H9 (cell line): ENCODE measurements around the gene DPYSL5. TPM values are rescaled to one million over a fixed set of nuclear protein-coding genes. Genes with fewer than 3 reads are reported as not detected.

ENCODE experiments used
- DNase-seq: peaks from one replicate; pipeline ENCODE4 v3.0.0-alpha.2; 2017
- H2AFZ ChIP-seq: one replicate; pipeline ENCODE4 v1.6.1; 2013; ENCODE audit warnings: mild to moderate bottlenecking, low read length, control low read depth, moderate library complexity
- H2AK5ac ChIP-seq: 2 replicates; pipeline ENCODE4 v1.6.1; 2013; ENCODE audit warnings: low read length, control low read depth, mixed read lengths; ENCODE audit not compliant: insufficient read length
- H2BK120ac ChIP-seq: one replicate; pipeline ENCODE4 v1.6.1; 2013; ENCODE audit warnings: low read depth, mild to moderate bottlenecking, low read length, control low read depth, inconsistent platforms; ENCODE audit not compliant: poor library complexity, severe bottlenecking
- H2BK12ac ChIP-seq: 2 replicates; pipeline ENCODE4 v1.6.1; 2013; ENCODE audit warnings: low read length, control low read depth, mixed read lengths, low read depth; ENCODE audit not compliant: insufficient read length
- H2BK15ac ChIP-seq: 2 replicates; pipeline ENCODE4 v1.6.1; 2013; ENCODE audit warnings: low read depth, low read length, control low read depth
- H2BK20ac ChIP-seq: one replicate; pipeline ENCODE4 v1.6.1; 2013; ENCODE audit warnings: low read depth, mild to moderate bottlenecking, low read length, control low read depth, inconsistent platforms; ENCODE audit not compliant: poor library complexity, severe bottlenecking
- H2BK5ac ChIP-seq: 2 replicates; pipeline ENCODE4 v1.6.1; 2013; ENCODE audit warnings: low read length, control low read depth, mixed read lengths; ENCODE audit not compliant: insufficient read length
- H3K14ac ChIP-seq: 2 replicates; pipeline ENCODE4 v1.6.1; 2013; ENCODE audit warnings: low read length, control low read depth; ENCODE audit not compliant: insufficient read depth
- H3K18ac ChIP-seq: 2 replicates; pipeline ENCODE4 v1.6.1; 2013; ENCODE audit warnings: low read depth, mild to moderate bottlenecking, mixed read lengths, low read length, control low read depth; ENCODE audit not compliant: insufficient read length
- H3K23ac ChIP-seq: 2 replicates; pipeline ENCODE4 v1.6.1; 2013; ENCODE audit warnings: low read length, control low read depth, mixed read lengths, low read depth; ENCODE audit not compliant: insufficient read length
- H3K23me2 ChIP-seq: 2 replicates; pipeline ENCODE4 v1.6.1; 2013; ENCODE audit warnings: low read depth, mild to moderate bottlenecking, mixed read lengths, low read length, control low read depth; ENCODE audit not compliant: insufficient read length, poor library complexity, severe bottlenecking
- H3K27ac ChIP-seq: 2 replicates; pipeline ENCODE4 v1.5.1; 2013; ENCODE audit warnings: low read length, control low read depth, mixed read lengths, low read depth; ENCODE audit not compliant: insufficient read length
- H3K27me3 ChIP-seq: 2 replicates; pipeline ENCODE4 v1.6.1; 2013; ENCODE audit warnings: low read length, control low read depth, inconsistent platforms; ENCODE audit not compliant: insufficient read depth
- H3K4ac ChIP-seq: 2 replicates; pipeline ENCODE4 v1.6.1; 2013; ENCODE audit warnings: low read depth, mild to moderate bottlenecking, control low read depth, inconsistent platforms, low read length, moderate library complexity
- H3K4me1 ChIP-seq: 2 replicates; pipeline ENCODE4 v1.6.1; 2013; ENCODE audit warnings: low read length, control low read depth, inconsistent platforms; ENCODE audit not compliant: insufficient read depth
- H3K4me2 ChIP-seq: 2 replicates; pipeline ENCODE4 v1.6.1; 2013; ENCODE audit warnings: low read length, control low read depth, mixed read lengths; ENCODE audit not compliant: insufficient read length, insufficient read depth
- H3K56ac ChIP-seq: 2 replicates; pipeline ENCODE4 v1.6.1; 2013; ENCODE audit warnings: low read depth, mild to moderate bottlenecking, mixed read lengths, low read length, control low read depth; ENCODE audit not compliant: insufficient read length
- H3K79me1 ChIP-seq: 2 replicates; pipeline ENCODE4 v1.6.1; 2013; ENCODE audit warnings: low read depth, mild to moderate bottlenecking, moderate library complexity, low read length, control low read depth, inconsistent platforms; ENCODE audit not compliant: insufficient read depth, poor library complexity, severe bottlenecking
- H3K79me2 ChIP-seq: 2 replicates; pipeline ENCODE4 v1.6.1; 2013; ENCODE audit warnings: low read length, control low read depth, inconsistent platforms; ENCODE audit not compliant: insufficient read depth
- H3K9ac ChIP-seq: 2 replicates; pipeline ENCODE4 v1.6.1; 2013; ENCODE audit warnings: low read length, control low read depth, mixed read lengths; ENCODE audit not compliant: insufficient read length; ENCODE audit errors: extremely low read depth
- H3K9me3 ChIP-seq: one replicate; pipeline ENCODE4 v1.6.1; 2013; ENCODE audit warnings: low read depth, low read length, inconsistent platforms; ENCODE audit not compliant: control insufficient read depth
- H3T11ph ChIP-seq: one replicate; pipeline ENCODE4 v1.6.1; 2013; ENCODE audit warnings: mild to moderate bottlenecking, low read length, control low read depth, inconsistent platforms
- H4K20me1 ChIP-seq: one replicate; pipeline ENCODE4 v1.6.1; 2013; ENCODE audit not compliant: control insufficient read depth, insufficient read length, insufficient read depth
- H4K5ac ChIP-seq: 2 replicates; pipeline ENCODE4 v1.6.1; 2013; ENCODE audit warnings: low read depth, mild to moderate bottlenecking, mixed read lengths, low read length, control low read depth; ENCODE audit not compliant: insufficient read length
- H4K8ac ChIP-seq: replicated peaks from 2 replicates; pipeline ENCODE4 v1.6.1; 2013; ENCODE audit warnings: low read length, control low read depth, mixed read lengths, low read depth; ENCODE audit not compliant: insufficient read length
- H4K91ac ChIP-seq: 2 replicates; pipeline ENCODE4 v1.6.1; 2013; ENCODE audit warnings: low read depth, mild to moderate bottlenecking, moderate library complexity, mixed read lengths, low read length, control low read depth; ENCODE audit not compliant: insufficient read length
- H3K27ac Mint-ChIP-seq, 3 experiments: 2 replicates in 2 of 3; 3 replicates in 1 of 3; pipeline ENCODE4 v1.8.0; 2020 to 2021; ENCODE audit warnings: mixed read lengths in 3 of 3, mild to moderate bottlenecking in 1 of 3, moderate library complexity in 1 of 3
- H3K27me3 Mint-ChIP-seq: 2 replicates; pipeline ENCODE4 v1.8.0; 2021; ENCODE audit warnings: low read depth, mild to moderate bottlenecking, moderate library complexity, mixed read lengths
- H3K36me3 Mint-ChIP-seq, 3 experiments: 2 replicates in 2 of 3; 3 replicates in 1 of 3; pipeline ENCODE4 v1.8.0; 2020 to 2021; ENCODE audit warnings: low read depth in 3 of 3, mixed read lengths in 3 of 3; ENCODE audit not compliant: insufficient read depth in 1 of 3
- H3K4me1 Mint-ChIP-seq, 2 experiments: 2 replicates each; pipeline ENCODE4 v1.8.0; 2020; ENCODE audit warnings: mixed read lengths in 2 of 2
- H3K4me3 Mint-ChIP-seq, 2 experiments: 2 replicates in 1 of 2; 3 replicates in 1 of 2; pipeline ENCODE4 v1.8.0; 2020 to 2021; ENCODE audit warnings: mild to moderate bottlenecking in 2 of 2, mixed read lengths in 2 of 2, moderate library complexity in 1 of 2
- H3K9me3 Mint-ChIP-seq, 2 experiments: 2 replicates in 1 of 2; 3 replicates in 1 of 2; pipeline ENCODE4 v1.8.0; 2020; ENCODE audit warnings: mild to moderate bottlenecking in 2 of 2, mixed read lengths in 2 of 2, moderate library complexity in 1 of 2
- WGBS: extraction: QIAGEN DNeasy Blood & Tissue Kit; methylation state at CpG from one replicate; pipeline ENCODE4 v1.1.7; 2013; ENCODE audit warnings: missing lambda C conversion rate, low lambda C conversion rate, mixed read lengths; ENCODE audit not compliant: insufficient read length; ENCODE audit errors: extremely low coverage; 5-methylcytosine and 5-hydroxymethylcytosine counted together
- total RNA-seq: library from RNA; stranded (reverse); gene quantifications from 2 replicates; pipeline ENCODE4 v1.2.1, GENCODE V29; 2021
- TF ChIP-seq, protein P1 (sequence below): fragments of 200-600 bp; sonication (generic); conservative IDR thresholded peaks from 3 replicates; pipeline ENCODE4 v1.8.0; 2021; ENCODE audit warnings: antibody characterized with exemption, mild to moderate bottlenecking

DPYSL5 gene
- total RNA-seq, 1 experiment from 2014 or later = 6.4 TPM

DNA sequence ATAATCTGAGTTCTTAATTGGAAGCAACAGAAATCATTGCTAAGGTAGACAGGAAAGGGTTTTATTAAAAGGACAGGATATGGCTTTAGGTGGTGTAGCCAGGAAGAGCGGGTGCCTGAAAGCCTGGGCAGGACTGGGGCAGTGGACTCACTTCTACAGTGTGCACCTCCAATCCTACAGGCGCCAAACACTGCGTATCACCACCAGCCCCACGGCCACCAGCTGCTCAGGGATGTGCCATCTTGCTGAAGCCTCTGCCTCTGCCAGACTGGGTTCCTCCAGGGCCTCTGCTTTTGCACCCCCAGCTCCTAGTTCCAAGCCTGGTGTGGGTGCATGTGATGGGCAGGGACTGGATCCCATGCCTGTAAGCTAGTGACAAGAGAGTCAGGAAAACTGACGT lies 29.7 kb upstream of the DPYSL5 start:
- Histone ChIP-seq H4K91ac (no peak overlapping the region), H3K23me2 (no peaks in the 10 kb centered on the region), H3K23ac (no peak overlapping the region), H2AFZ (no peak overlapping the region), H3K4ac (no peak overlapping the region), H3T11ph (no peak overlapping the region), H3K4me2 (no peak overlapping the region), H3K27ac (no peak overlapping the region), H3K27me3 (no peaks in the 10 kb centered on the region), H4K8ac (no peak overlapping the region), H3K4me1 (no peaks in the 10 kb centered on the region), H3K9me3 (no peaks in the 10 kb centered on the region), H3K14ac (no peak overlapping the region), H2BK5ac (no peak overlapping the region), H3K79me2 (no peaks in the 10 kb centered on the region), H3K56ac (no peak overlapping the region), H3K9ac (no peak overlapping the region), H2AK5ac (no peak overlapping the region), H3K79me1 (no peaks in the 10 kb centered on the region), H3K18ac (no peak overlapping the region), H2BK15ac (no peak overlapping the region), H4K5ac (no peak overlapping the region), H2BK120ac (no peak overlapping the region), H4K20me1 (no peaks in the 10 kb centered on the region), H2BK20ac (no peak overlapping the region), H2BK12ac (no peak overlapping the region)
- no peak for DNase-seq
- Mint-ChIP-seq H3K27ac (no peak overlapping the region), H3K9me3 (peaks cover 4 to 5% of the 10 kb centered on the region in 2 experiments; a peak in 1 of 5 replicates), H3K27me3 (peaks cover 10% of the 10 kb centered on the region), H3K36me3 (no peaks in the 10 kb centered on the region), H3K4me3 (no peak overlapping the region), H3K4me1 (peaks cover 6 to 7% of the 10 kb centered on the region in 2 experiments; a peak in 3 of 4 replicates)
- TF ChIP-seq, protein P1, sequence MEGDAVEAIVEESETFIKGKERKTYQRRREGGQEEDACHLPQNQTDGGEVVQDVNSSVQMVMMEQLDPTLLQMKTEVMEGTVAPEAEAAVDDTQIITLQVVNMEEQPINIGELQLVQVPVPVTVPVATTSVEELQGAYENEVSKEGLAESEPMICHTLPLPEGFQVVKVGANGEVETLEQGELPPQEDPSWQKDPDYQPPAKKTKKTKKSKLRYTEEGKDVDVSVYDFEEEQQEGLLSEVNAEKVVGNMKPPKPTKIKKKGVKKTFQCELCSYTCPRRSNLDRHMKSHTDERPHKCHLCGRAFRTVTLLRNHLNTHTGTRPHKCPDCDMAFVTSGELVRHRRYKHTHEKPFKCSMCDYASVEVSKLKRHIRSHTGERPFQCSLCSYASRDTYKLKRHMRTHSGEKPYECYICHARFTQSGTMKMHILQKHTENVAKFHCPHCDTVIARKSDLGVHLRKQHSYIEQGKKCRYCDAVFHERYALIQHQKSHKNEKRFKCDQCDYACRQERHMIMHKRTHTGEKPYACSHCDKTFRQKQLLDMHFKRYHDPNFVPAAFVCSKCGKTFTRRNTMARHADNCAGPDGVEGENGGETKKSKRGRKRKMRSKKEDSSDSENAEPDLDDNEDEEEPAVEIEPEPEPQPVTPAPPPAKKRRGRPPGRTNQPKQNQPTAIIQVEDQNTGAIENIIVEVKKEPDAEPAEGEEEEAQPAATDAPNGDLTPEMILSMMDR = no peak
- no CpG with 5 or more reads among the region's 5 CpGs for WGBS
